Karpas-422 (cell line): Measurements from ENCODE around the gene KRTAP4-1. TPM values are rescaled to one million over a fixed set of nuclear protein-coding genes. Genes with fewer than 3 reads are reported as not detected.

Experiments used
- DNase-seq: peaks from one replicate; pipeline ENCODE4 v3.0.0-alpha.2; 2015
- H2AFZ ChIP-seq: fragments of 200-600 bp; sonication (generic); 2 replicates; pipeline ENCODE4 v1.6.1; 2014; ENCODE audit warnings: antibody characterized with exemption, low read length, mixed read lengths
- H3K27ac ChIP-seq: fragments of 200-600 bp; sonication (generic); 2 replicates; pipeline ENCODE4 v1.5.1; 2014; ENCODE audit warnings: mild to moderate bottlenecking, low read length, moderate library complexity
- H3K27me3 ChIP-seq: fragments of 200-600 bp; sonication (generic); 2 replicates; pipeline ENCODE4 v1.6.1; 2014; ENCODE audit warnings: low read length, mixed read lengths
- H3K36me3 ChIP-seq: fragments of 200-600 bp; sonication (generic); 2 replicates; pipeline ENCODE4 v1.6.1; 2014; ENCODE audit warnings: low read length, mixed read lengths; ENCODE audit not compliant: insufficient read depth
- H3K4me1 ChIP-seq: fragments of 200-600 bp; sonication (generic); 2 replicates; pipeline ENCODE4 v1.6.1; 2014; ENCODE audit warnings: mild to moderate bottlenecking, low read length, mixed read lengths
- H3K4me2 ChIP-seq: fragments of 200-600 bp; sonication (generic); 2 replicates; pipeline ENCODE4 v1.6.1; 2014; ENCODE audit warnings: low read length, low read depth, mild to moderate bottlenecking; ENCODE audit not compliant: poor library complexity, severe bottlenecking
- H3K4me3 ChIP-seq: fragments of 200-600 bp; sonication (generic); 2 replicates; pipeline ENCODE4 v1.5.1; 2014; ENCODE audit warnings: mild to moderate bottlenecking, antibody characterized with exemption, low read length, mixed read lengths
- H3K79me2 ChIP-seq: fragments of 200-600 bp; sonication (generic); 2 replicates; pipeline ENCODE4 v1.6.1; 2014; ENCODE audit warnings: mild to moderate bottlenecking, low read length, mixed read lengths
- H3K9ac ChIP-seq: fragments of 200-600 bp; sonication (generic); 2 replicates; pipeline ENCODE4 v1.6.0; 2014; ENCODE audit warnings: low read length
- H3K9me2 ChIP-seq: fragments of 200-600 bp; sonication (generic), shearing (Covaris generic); replicated peaks from 2 replicates; pipeline ENCODE4 v1.6.0; 2014; ENCODE audit warnings: mild to moderate bottlenecking, low read length, moderate library complexity; ENCODE audit not compliant: insufficient read depth
- H3K9me3 ChIP-seq: fragments of 300-700, 200-600 bp; sonication (generic); 2 replicates; pipeline ENCODE4 v1.6.1; 2014; ENCODE audit warnings: low read length, mixed read lengths
- H4K20me1 ChIP-seq: fragments of 200-600 bp; sonication (generic); 2 replicates; pipeline ENCODE4 v1.6.1; 2014; ENCODE audit warnings: mild to moderate bottlenecking, antibody characterized with exemption, low read length, low read depth; ENCODE audit not compliant: insufficient read depth
- total RNA-seq: library from RNA; depleted of rRNA; stranded (reverse); fragments of >200 nt; shearing (Covaris generic); gene quantifications from 2 replicates; pipeline ENCODE4 v1.2.3, GENCODE V29; 2014; ENCODE audit warnings: low replicate concordance

The KRTAP4-1 gene
- total RNA-seq, 1 experiment from 2014 or later: not detected

DNA sequence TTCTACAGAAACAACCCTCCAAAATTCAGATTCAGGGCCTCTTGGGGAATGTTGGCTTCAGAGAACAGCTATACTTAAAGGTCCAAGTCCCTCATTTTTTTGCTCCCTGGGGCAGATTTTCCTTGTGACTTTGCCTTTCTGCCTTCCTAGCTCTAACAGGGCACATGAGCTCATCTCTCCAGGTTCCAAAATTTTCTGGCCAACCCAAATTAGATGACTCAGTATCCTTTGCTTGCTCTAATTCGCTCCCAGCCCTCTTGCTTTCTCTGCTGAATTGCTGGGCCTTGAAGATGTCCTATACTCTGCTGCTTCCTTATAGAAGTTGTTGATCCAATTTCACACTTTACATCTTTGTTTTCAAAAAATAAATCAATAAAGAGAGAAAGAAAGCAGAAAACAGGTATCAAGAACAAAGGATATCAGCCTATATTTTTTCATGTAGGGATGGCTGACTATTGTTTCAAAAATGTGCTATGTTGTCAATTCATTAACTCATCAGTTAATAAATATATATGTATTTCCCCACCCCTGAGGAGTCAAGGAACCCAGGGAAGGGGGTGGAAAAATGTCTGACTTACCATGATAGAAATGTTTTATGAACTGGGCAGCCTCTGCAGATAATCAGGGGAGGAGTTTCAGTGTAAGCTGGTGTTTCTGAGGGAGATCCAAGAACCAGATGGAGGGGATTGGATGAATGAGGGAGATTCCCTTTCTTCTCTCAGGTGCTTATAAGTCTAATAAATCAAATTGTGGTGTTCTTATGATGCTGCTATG is 5.7 kb downstream of the KRTAP4-1 start:
- no peaks in the 10 kb centered on the region for H3K27me3 ChIP-seq
- no peaks in the 10 kb centered on the region for H4K20me1 ChIP-seq
- no peaks in the 10 kb centered on the region for H3K9me2 ChIP-seq
- no peak overlapping the region for H2AFZ ChIP-seq
- no peaks in the 10 kb centered on the region for H3K9me3 ChIP-seq
- H3K4me1 ChIP-seq: peaks cover 19% of the 10 kb centered on the region
- no peak overlapping the region for H3K27ac ChIP-seq
- no peak for DNase-seq
- no peaks in the 10 kb centered on the region for H3K79me2 ChIP-seq
- H3K9ac ChIP-seq: no peak overlapping the region
- no peak overlapping the region for H3K4me3 ChIP-seq
- H3K4me2 ChIP-seq: no peak overlapping the region
- no peaks in the 10 kb centered on the region for H3K36me3 ChIP-seq

DNA sequence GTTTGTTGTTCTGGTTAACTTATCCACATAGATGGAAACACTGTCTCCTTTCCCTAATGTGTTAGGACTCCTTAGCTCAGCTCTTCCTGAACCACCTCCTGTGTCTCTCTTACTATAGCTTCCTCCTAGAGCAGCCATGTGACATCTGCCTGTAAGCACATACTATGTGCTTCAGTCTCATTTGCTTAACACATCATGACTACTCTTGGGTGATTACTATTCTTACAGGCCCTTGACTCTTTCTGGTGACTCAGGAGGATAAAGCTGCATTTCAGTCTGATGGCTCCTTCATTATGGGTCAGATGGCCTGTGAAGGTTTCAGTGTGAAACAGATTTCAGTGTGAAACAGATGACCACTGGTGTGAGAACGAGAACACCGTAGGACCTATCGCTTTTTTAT is 6.4 kb downstream of the KRTAP4-1 start:
- H3K36me3 ChIP-seq: no peaks in the 10 kb centered on the region

DNA sequence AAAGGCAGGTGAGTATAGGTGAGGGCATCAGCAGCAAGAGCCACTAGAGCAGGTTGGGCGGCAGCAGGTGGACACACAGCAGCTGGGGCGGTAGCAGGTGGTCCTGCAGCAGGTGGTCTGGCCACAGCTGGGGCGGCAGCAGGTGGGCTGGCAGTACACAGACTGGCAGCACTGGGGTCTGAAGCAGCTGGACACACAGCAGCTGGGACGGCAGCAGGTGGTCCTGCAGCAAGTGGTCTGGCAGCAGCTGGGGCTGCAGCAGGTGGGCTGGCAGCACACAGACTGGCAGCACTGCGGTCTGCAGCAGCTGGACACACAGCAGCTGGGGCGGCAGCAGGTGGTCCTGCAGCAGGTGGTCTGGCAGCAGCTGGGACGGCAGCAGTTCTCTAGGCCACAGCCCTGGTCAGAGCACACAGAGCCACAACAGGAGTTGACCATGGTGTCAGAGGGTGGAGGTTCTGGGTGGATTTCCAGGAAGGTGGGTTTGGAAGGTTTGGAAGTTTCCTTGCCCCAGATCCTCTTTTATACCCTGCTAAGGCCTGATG is 6.9 kb downstream of the KRTAP4-1 start, which contains the start of gene KRTAP4-2:
Gene KRTAP4-2, minus strand, starts transcription at position 495 of the 545 bp plus-strand sequence. Its CDS starts 57 bp downstream, at position 438.
- H3K4me2 ChIP-seq: no peak within 1 kb of the TSS

More for the DNA sequence above, 6.4 kb downstream of the KRTAP4-1 start:
- Histone ChIP-seq H3K4me2 (no peak overlapping the region), H3K9me2 (no peaks in the 10 kb centered on the region), H3K4me3 (no peak overlapping the region), H3K27ac (no peak overlapping the region), H4K20me1 (no peaks in the 10 kb centered on the region), H2AFZ (no peak overlapping the region), H3K79me2 (no peaks in the 10 kb centered on the region), H3K9ac (no peak overlapping the region), H3K9me3 (no peaks in the 10 kb centered on the region), H3K4me1 (peaks cover 19% of the 10 kb centered on the region), H3K27me3 (no peaks in the 10 kb centered on the region)
- DNase-seq: no peak

DNA sequence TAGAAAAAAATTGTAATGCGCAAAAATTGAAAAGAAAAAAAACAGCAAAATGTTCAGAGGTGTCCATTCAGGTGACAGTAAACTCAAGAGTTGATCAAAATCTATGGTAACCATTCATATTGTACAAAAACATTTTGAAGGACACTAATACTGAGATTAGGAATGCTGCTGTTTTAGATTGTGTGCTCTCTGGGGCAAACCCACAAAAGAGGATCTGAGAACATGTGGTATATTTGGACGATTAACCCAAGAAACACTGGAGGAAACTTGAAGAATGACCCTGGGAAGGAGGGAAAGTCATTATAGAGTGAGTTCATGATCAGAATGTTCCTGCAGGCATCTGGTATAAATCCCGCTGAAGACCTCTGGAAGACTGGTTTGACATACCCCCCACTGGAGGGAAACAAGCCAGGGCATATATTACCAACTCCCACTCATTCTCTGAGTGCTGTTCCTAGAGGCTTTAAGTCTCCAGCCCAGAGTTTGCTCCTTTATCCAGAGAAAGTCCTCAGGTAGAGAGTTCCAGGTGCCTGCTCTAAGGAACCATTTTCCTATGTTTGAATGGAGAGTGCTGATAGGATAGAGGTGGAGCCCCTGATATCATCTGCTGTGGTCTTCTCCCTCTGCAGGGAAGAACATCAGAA is 7.8 kb downstream of the KRTAP4-1 start:
- no peak for DNase-seq
- no peaks in the 10 kb centered on the region for H3K9me2 ChIP-seq
- no peaks in the 10 kb centered on the region for H3K9me3 ChIP-seq
- no peak overlapping the region for H3K4me3 ChIP-seq
- no peaks in the 10 kb centered on the region for H3K27me3 ChIP-seq
- no peaks in the 10 kb centered on the region for H3K36me3 ChIP-seq
- H3K79me2 ChIP-seq: no peaks in the 10 kb centered on the region
- H3K4me2 ChIP-seq: no peak overlapping the region
- H3K9ac ChIP-seq: no peak overlapping the region
- no peak overlapping the region for H2AFZ ChIP-seq
- peaks cover 19% of the 10 kb centered on the region for H3K4me1 ChIP-seq
- H4K20me1 ChIP-seq: no peaks in the 10 kb centered on the region
- H3K27ac ChIP-seq: no peak overlapping the region

More for the DNA sequence above, 6.9 kb downstream of the KRTAP4-1 start, which contains the start of gene KRTAP4-2:
- Histone ChIP-seq H3K4me3 (no peak within 1 kb of the TSS), H3K27ac (no peak within 1 kb of the TSS), H3K27me3 (no peaks in the 10 kb centered on the region), H2AFZ (no peak within 1 kb of the TSS), H4K20me1 (no peaks in the 10 kb centered on the region), H3K9me3 (no peaks in the 10 kb centered on the region), H3K79me2 (no peaks in the 10 kb centered on the region), H3K4me1 (peaks cover 19% of the 10 kb centered on the region), H3K36me3 (no peaks in the 10 kb centered on the region), H3K9ac (no peak within 1 kb of the TSS), H3K9me2 (no peaks in the 10 kb centered on the region)
- no peak for DNase-seq

DNA sequence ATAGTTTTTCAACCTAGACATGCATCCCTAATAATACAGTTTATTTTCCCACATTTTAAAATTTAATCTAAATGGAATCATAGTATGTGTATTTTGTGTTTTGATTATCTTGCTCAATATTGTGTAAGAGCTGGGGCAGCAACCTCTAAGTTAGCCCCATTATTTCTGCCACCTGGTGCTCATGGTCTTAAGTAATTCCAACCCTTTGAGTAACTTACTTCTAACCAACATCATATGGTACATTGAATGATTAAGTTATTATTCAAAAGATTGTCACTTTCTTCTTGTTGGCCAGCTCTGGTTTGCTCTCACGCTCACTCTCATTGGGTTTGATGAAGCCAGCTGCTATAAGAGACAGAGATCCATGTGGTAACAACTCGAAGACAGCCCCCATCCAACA is 12.8 kb downstream of the KRTAP4-1 start:
- H3K4me1 ChIP-seq: peaks cover 15% of the 10 kb centered on the region
- H4K20me1 ChIP-seq: no peaks in the 10 kb centered on the region
- no peaks in the 10 kb centered on the region for H3K9me3 ChIP-seq
- DNase-seq: no peak
- no peak overlapping the region for H3K4me2 ChIP-seq
- H3K4me3 ChIP-seq: no peak overlapping the region
- H3K79me2 ChIP-seq: no peaks in the 10 kb centered on the region
- no peak overlapping the region for H3K9ac ChIP-seq
- no peak overlapping the region for H2AFZ ChIP-seq
- no peaks in the 10 kb centered on the region for H3K27me3 ChIP-seq
- H3K9me2 ChIP-seq: no peaks in the 10 kb centered on the region
- H3K27ac ChIP-seq: no peak overlapping the region
- H3K36me3 ChIP-seq: no peaks in the 10 kb centered on the region

DNA sequence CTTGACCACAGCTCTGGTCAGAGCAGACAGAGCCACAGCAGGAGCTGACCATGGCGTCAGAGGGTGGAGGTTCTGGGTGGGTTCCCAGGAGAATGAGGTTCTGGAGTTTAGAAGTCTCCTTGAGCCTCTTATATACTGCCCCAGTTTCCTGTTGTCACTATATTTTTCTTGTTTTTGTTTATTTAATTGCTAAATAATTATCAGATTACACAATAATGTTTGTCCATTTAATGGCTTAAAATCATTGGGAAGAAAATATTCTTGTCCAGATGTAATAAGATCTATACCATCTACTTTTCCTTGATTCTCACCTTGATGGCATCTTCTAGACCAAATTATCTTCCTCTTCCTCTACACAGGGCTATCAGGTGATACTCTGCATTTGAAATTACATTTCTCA is 16.6 kb downstream of the KRTAP4-1 start, which contains the start of gene KRTAP4-3:
Gene KRTAP4-3, minus strand, starts transcription at position 101 of the 400 bp plus-strand sequence. Its CDS starts 49 bp downstream, at position 52.
- no peaks in the 10 kb centered on the region for H3K4me1 ChIP-seq

DNA sequence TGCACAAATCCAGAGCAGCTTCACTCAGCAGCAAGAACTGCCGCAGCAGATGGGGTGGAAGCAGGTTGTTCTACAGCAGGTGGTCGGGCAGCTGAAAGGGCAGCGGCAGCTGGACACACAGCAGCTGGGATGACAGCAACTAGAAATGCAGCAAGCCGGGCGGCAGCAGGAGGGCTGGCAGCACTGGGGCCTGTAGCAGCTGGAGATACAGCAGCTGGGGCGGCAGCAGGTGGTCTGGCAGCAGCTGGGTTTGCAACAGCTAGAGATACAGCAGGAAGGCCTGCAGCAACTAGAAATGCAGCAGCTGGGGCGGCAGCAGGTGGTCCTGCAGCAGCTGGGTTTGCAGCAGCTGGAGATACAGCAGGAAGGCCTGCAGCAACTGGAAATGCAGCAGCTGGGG is 17.1 kb downstream of the KRTAP4-1 start:
- Histone ChIP-seq H3K27me3 (no peaks in the 10 kb centered on the region), H3K9ac (no peak overlapping the region), H2AFZ (no peak overlapping the region), H3K4me1 (no peaks in the 10 kb centered on the region), H3K27ac (no peak overlapping the region), H3K4me3 (no peak overlapping the region), H4K20me1 (no peaks in the 10 kb centered on the region), H3K36me3 (no peaks in the 10 kb centered on the region), H3K79me2 (no peaks in the 10 kb centered on the region), H3K9me2 (no peaks in the 10 kb centered on the region), H3K4me2 (no peak overlapping the region), H3K9me3 (no peaks in the 10 kb centered on the region)
- DNase-seq: no peak

More for the DNA sequence above, 16.6 kb downstream of the KRTAP4-1 start, which contains the start of gene KRTAP4-3:
- H3K9ac ChIP-seq: no peak within 1 kb of the TSS
- H3K27me3 ChIP-seq: no peaks in the 10 kb centered on the region
- no peak within 1 kb of the TSS for H3K27ac ChIP-seq
- H3K9me3 ChIP-seq: no peaks in the 10 kb centered on the region
- no peaks in the 10 kb centered on the region for H4K20me1 ChIP-seq
- DNase-seq: no peak
- no peaks in the 10 kb centered on the region for H3K9me2 ChIP-seq
- no peak within 1 kb of the TSS for H2AFZ ChIP-seq
- H3K79me2 ChIP-seq: no peaks in the 10 kb centered on the region
- H3K4me2 ChIP-seq: no peak within 1 kb of the TSS
- no peak within 1 kb of the TSS for H3K4me3 ChIP-seq
- H3K36me3 ChIP-seq: no peaks in the 10 kb centered on the region

DNA sequence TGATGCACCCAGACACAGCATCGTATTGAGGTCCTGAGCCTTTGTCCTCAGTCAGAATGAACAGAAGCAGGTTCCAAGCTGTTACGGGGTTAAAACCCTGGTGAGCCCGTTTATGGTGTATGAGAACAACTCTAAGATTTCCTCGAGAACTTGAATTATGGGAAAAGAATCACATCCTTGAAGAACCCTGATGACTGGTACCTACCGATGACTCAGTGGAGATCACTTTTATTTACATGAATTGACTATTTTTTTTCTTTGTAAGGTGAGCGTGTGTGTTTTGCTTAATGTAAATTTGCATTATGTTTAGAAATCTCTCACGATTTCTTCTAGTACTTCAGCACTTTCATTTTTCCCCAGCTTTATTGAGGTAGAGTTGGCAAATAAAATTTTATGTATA is 20.9 kb downstream of the KRTAP4-1 start:
- H3K79me2 ChIP-seq: no peaks in the 10 kb centered on the region
- no peaks in the 10 kb centered on the region for H3K9me2 ChIP-seq

More for the DNA sequence above, 20.9 kb downstream of the KRTAP4-1 start:
- no peaks in the 10 kb centered on the region for H3K4me1 ChIP-seq
- no peaks in the 10 kb centered on the region for H3K36me3 ChIP-seq
- no peak overlapping the region for H2AFZ ChIP-seq
- H3K9me3 ChIP-seq: no peaks in the 10 kb centered on the region
- no peak overlapping the region for H3K4me3 ChIP-seq
- no peak for DNase-seq
- no peaks in the 10 kb centered on the region for H4K20me1 ChIP-seq
- H3K4me2 ChIP-seq: no peak overlapping the region
- H3K27me3 ChIP-seq: no peaks in the 10 kb centered on the region
- H3K27ac ChIP-seq: no peak overlapping the region
- no peak overlapping the region for H3K9ac ChIP-seq
